LNCAP (cell line): ENCODE data around the gene FTSJ1.

ENCODE experiments used
- CTCF ChIP-seq: fragments of 450-650 bp; IDR thresholded peaks from 2 replicates; pipeline ENCODE4 v1.5.1; 2017; ENCODE audit warnings: mild to moderate bottlenecking

FTSJ1 gene

GRCh38 chrX:48509245-48509590 lies 33.2 kb downstream of the FTSJ1 start:
- TF ChIP-seq CTCF: no peak

- TF ChIP-seq CTCF: no peak
Observed at GRCh38 chrX:48509619-48510018, 33.6 kb downstream of the FTSJ1 start.

GRCh38 chrX:48511560-48511959 lies 35.6 kb downstream of the FTSJ1 start:
- TF ChIP-seq CTCF: peak; percentile 23; the same call in 1 of the 2 replicates

GRCh38 chrX:48512371-48512935 lies 36.5 kb downstream of the FTSJ1 start:
- no peak for TF ChIP-seq CTCF

- no peak for TF ChIP-seq CTCF
Observed at GRCh38 chrX:48513670-48514069, 37.7 kb downstream of the FTSJ1 start.

GRCh38 chrX:48514126-48514806 lies 38.3 kb downstream of the FTSJ1 start:
- TF ChIP-seq CTCF: no peak

- no peak for TF ChIP-seq CTCF
Observed at GRCh38 chrX:48514868-48515460, 39.0 kb downstream of the FTSJ1 start.
